GM13976 (cell line): ENCODE measurements around the gene GPC3.

Source experiments
- DNase-seq: peaks from one replicate; pipeline ENCODE4 v3.0.0; 2012; ENCODE audit warnings: low spot score
- in situ Hi-C: fragments of 300-500 bp; cut with MboI; formaldehyde crosslinking; loops from one replicate; pipeline ENCODE4 v1.12.0; 2022; ENCODE audit warnings: low sequenced_read_pairs, mixed read lengths, inconsistent platforms; ENCODE audit not compliant: unreplicated experiment
- TF ChIP-seq, protein P1 (sequence below): IDR thresholded peaks from 2 replicates; pipeline ENCODE4 v1.5.1; 2012; ENCODE audit warnings: borderline replicate concordance, mild to moderate bottlenecking; ENCODE audit not compliant: insufficient read depth; ENCODE audit errors: extremely low read depth, missing control alignments, control extremely low read depth

Gene GPC3

DNA sequence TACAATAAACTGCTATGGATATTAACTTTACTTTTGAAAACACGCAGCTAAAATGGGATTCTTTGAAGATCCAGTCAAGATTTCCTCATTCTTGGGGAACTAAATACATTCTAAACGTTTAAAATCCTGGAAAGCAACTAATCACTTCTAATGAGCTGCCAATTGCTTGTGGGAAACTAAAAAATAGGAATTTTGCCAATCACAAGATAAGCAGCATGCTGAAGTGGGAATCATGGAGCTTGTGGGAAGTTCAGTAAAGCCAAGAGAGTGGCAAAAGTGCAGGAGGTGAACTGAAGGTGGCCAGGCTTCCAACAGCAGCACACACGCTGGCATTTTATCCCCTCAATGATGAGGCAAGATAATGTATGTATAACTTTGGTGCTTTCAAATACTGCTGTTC lies 133.0 kb downstream of the GPC3 start:
- in situ Hi-C loops: no loop called here
- no peak for DNase-seq
- TF ChIP-seq, protein P1, sequence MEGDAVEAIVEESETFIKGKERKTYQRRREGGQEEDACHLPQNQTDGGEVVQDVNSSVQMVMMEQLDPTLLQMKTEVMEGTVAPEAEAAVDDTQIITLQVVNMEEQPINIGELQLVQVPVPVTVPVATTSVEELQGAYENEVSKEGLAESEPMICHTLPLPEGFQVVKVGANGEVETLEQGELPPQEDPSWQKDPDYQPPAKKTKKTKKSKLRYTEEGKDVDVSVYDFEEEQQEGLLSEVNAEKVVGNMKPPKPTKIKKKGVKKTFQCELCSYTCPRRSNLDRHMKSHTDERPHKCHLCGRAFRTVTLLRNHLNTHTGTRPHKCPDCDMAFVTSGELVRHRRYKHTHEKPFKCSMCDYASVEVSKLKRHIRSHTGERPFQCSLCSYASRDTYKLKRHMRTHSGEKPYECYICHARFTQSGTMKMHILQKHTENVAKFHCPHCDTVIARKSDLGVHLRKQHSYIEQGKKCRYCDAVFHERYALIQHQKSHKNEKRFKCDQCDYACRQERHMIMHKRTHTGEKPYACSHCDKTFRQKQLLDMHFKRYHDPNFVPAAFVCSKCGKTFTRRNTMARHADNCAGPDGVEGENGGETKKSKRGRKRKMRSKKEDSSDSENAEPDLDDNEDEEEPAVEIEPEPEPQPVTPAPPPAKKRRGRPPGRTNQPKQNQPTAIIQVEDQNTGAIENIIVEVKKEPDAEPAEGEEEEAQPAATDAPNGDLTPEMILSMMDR: no peak

DNA sequence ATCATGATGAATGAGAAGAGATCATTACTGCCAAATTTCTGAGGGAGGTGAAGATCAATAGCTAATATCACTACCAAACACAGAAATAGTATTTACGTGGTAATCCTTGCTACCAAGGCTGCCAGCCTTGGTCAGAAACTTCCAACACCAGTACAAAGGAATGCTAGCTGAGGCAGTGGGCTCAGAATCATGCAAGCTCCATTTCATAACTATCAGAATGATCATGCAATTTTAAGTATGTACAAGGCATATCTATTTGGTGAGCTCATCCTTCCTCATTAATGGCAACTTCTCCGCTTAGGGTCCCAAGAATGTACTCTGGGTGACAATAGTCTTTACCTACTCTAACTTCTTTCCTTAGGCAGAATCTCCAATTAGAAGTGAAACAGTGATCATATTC lies 135.0 kb downstream of the GPC3 start:
- in situ Hi-C loops: no loop called here
- TF ChIP-seq, protein P1: no peak
- no peak for DNase-seq

DNA sequence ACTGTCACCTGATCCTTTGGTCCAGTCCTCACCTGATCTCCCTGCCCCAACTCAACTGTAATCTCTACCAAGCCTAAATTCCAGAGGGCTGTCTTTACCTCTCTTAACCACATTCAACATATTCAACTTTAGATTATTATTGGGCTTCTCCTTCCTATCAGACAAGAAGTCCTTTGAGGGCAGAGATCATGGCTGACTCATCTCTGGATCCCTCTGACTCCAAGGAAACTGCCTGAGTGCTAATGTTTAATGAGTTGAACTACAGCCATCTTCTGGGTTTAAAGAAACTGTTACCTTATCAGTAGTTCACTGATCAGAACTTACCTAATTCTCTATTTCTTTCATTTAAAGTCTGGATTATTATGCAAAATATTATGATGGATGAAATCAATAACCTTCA lies 135.7 kb downstream of the GPC3 start:
- DNase-seq: no peak
- TF ChIP-seq, protein P1: no peak
- in situ Hi-C loops: no loop called here

DNA sequence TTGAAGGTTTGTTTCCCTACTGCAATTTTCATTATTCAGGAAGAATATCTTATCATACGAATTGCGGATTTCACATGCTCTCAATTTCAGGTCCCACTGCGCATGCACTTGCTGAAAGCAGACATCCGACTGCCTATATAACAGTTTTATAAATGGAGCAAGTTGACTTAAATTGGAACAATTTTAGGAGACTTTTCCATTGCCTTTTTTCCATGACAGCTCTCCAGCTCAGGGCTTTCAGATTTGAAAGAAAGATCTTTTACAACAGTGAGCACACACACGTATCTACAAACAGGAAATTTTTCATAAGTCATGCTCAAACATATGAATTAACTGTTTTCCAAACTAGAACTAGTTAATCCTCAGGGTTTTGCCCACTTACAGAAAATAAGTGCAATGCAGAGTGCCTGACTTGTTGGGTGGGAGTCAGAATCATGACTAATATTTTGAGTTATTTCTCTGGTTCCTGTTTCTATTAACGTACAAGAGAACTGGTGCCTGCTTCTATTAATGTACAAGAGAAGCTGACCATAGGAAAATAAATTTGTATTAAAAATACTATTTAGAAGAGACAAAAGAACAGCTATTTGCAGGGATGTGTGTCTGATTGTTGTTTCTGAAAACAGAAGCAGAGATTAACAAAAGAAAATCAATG lies 137.9 kb downstream of the GPC3 start:
- TF ChIP-seq, protein P1: no peak
- in situ Hi-C loops: no loop called here
- no peak for DNase-seq

DNA sequence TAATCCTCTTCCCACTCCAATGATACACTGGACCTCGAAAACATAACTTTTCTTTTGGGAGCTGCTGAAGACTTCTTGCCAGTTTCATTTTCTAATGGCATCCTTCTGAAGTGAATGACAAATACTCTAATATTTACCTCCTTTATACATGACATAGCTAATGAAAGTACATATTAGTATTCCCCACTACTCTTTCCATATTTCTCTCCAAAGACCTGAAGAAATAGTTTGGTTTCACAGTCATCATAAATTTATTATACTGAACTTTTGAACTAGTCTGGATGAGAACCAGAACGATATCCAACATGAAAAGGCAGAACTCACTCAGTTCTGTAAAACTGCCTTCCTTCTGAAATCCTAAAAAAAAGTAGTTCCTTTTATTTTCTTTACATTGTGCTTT lies 139.1 kb downstream of the GPC3 start:
- in situ Hi-C loops: no loop called here
- DNase-seq: no peak
- TF ChIP-seq, protein P1: no peak

DNA sequence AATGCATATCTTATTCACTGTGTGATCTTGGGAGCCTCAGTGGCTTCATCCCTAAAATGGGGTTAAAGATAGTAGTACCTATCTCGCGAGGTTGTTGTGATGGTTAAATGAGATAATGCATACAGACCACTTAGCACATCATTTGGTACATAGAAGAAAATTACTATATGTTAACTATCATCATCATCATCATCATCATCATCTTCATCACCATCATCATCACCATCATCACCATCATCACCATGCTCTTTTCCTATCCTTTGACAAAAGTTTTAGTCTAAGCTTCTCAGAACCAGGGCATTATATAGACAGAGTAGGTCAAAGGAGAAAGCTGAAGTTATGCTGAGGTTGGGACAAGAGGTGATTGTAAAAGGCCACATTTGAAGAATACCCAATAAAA lies 145.0 kb downstream of the GPC3 start:
- in situ Hi-C loops: no loop called here
- TF ChIP-seq, protein P1: no peak

More for the DNA sequence above, 145.0 kb downstream of the GPC3 start:
- DNase-seq: no peak
